HCT116 (cell line): ENCODE measurements around the gene PTGER1.

Source experiments
- ATF3 ChIP-seq: IDR thresholded peaks from 2 replicates; pipeline ENCODE4 v1.6.1; 2012
- ELF1 ChIP-seq: IDR thresholded peaks from 2 replicates; pipeline ENCODE4 v1.6.1; 2012; ENCODE audit warnings: low read depth, borderline replicate concordance
- EZH2 ChIP-seq: fragments of 200-600 bp; sonication (generic); IDR thresholded peaks from 2 replicates; pipeline ENCODE4 v1.6.1; 2017; ENCODE audit warnings: antibody characterized with exemption, mixed run types
- EZH2phosphoT487 ChIP-seq: fragments of 200-600 bp; IDR thresholded peaks from 2 replicates; pipeline ENCODE4 v1.6.1; 2018; ENCODE audit warnings: antibody characterized with exemption, borderline replicate concordance
- FOSL1 ChIP-seq: IDR thresholded peaks from 2 replicates; pipeline ENCODE4 v1.6.1; 2012; ENCODE audit warnings: low read depth
- JUND ChIP-seq: IDR thresholded peaks from 2 replicates; pipeline ENCODE4 v1.6.1; 2012
- POLR2A ChIP-seq: IDR thresholded peaks from 2 replicates; pipeline ENCODE4 v1.7.0; 2011; ENCODE audit warnings: borderline replicate concordance; ENCODE audit not compliant: insufficient read depth, insufficient read length; ENCODE audit errors: extremely low read depth
- POLR2AphosphoS5 ChIP-seq: IDR thresholded peaks from 2 replicates; pipeline ENCODE4 v1.6.1; 2011; ENCODE audit warnings: mild to moderate bottlenecking, low read depth, low read length, moderate library complexity
- RAD21 ChIP-seq: IDR thresholded peaks from 2 replicates; pipeline ENCODE4 v1.6.1; 2012; ENCODE audit warnings: low read depth, mild to moderate bottlenecking
- REST ChIP-seq: IDR thresholded peaks from 2 replicates; pipeline ENCODE4 v1.6.1; 2012; ENCODE audit warnings: low read depth
- SP1 ChIP-seq: IDR thresholded peaks from 2 replicates; pipeline ENCODE4 v1.6.1; 2012; ENCODE audit warnings: low read depth
- YY1 ChIP-seq: IDR thresholded peaks from 2 replicates; pipeline ENCODE4 v1.6.1; 2011; ENCODE audit warnings: low read length, low read depth, moderate library complexity, mild to moderate bottlenecking; ENCODE audit not compliant: insufficient replicate concordance; ENCODE audit errors: extremely low read depth
- ZBTB33 ChIP-seq: IDR thresholded peaks from 2 replicates; pipeline ENCODE4 v1.6.1; 2011; ENCODE audit warnings: mild to moderate bottlenecking, low read length, moderate library complexity; ENCODE audit not compliant: insufficient replicate concordance; ENCODE audit errors: extremely low read depth
- TF ChIP-seq, protein P1 (sequence below), 3 experiments: fragments of 200-600 bp in 1 of 3; sonication (generic) in 1 of 3; IDR thresholded peaks in 2 of 3; conservative IDR thresholded peaks in 1 of 3; 2 replicates each; pipeline ENCODE4 v1.5.1; 2012 to 2017; ENCODE audit warnings: low read depth in 2 of 3, low read length in 2 of 3, antibody characterized with exemption in 1 of 3, borderline replicate concordance in 1 of 3, control low read depth in 1 of 3, mild to moderate bottlenecking in 1 of 3, mixed read lengths in 1 of 3, mixed run types in 1 of 3, moderate library complexity in 1 of 3; ENCODE audit not compliant: insufficient read depth in 1 of 3

DNA sequence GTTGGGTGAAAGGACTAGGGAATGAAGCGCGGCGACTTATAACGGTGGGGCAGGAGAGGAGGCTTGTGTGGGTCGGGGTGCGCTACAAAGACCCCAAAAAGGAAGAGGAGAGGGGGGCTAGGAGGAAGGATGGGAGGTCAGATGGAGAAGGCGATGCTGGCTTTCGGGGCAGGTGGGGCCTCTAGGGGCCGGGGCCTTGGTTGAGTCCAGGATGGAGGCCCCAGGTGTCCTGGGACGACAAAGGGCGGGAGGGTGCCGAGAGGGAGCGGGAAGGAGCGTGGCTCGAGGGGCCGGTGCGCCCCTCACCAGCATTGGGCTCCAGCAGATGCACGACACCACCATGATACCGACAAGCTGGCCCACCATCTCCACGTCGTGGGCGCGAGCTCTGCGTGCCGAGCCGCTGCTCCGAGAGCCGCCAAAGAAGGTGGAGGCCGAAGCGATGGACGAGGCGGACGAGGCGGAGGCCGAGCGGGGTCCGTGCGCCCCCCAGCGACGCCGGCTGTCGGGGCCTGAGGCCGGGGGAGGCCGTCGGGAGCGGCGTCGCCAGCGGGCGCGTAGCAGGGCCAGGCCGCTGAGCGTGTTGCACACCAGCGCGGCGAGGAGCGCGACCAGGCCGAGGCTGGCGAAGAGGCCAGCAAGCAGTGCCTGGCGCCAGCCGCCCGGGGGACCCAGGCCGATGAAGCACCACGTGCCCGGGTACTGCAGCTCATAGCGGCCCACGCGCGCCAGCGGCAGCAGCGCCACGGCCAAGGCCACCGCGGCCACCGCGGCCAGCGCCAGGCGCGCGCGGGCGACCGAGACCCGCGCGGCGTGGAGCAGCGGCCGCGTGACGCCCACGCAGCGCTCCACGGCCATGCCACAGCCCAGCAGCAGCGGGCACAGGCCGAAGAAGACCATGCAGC is 1.8 kb downstream of the PTGER1 start:
- TF ChIP-seq POLR2A (no peak), EZH2phosphoT487 (no peak), ATF3 (no peak), REST (no peak), RAD21 (no peak), EZH2 (no peak), ZBTB33 (no peak), POLR2AphosphoS5 (0 out of 2 replicates have a peak, but pooled peaks have one; percentile 9), YY1 (no peak), JUND (no peak), FOSL1 (no peak), SP1 (no peak), ELF1 (no peak)
- TF ChIP-seq, protein P1, sequence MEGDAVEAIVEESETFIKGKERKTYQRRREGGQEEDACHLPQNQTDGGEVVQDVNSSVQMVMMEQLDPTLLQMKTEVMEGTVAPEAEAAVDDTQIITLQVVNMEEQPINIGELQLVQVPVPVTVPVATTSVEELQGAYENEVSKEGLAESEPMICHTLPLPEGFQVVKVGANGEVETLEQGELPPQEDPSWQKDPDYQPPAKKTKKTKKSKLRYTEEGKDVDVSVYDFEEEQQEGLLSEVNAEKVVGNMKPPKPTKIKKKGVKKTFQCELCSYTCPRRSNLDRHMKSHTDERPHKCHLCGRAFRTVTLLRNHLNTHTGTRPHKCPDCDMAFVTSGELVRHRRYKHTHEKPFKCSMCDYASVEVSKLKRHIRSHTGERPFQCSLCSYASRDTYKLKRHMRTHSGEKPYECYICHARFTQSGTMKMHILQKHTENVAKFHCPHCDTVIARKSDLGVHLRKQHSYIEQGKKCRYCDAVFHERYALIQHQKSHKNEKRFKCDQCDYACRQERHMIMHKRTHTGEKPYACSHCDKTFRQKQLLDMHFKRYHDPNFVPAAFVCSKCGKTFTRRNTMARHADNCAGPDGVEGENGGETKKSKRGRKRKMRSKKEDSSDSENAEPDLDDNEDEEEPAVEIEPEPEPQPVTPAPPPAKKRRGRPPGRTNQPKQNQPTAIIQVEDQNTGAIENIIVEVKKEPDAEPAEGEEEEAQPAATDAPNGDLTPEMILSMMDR (IDR thresholded peaks at IDR 0.05 in 2 of 3, conservative IDR thresholded peaks at IDR 0.05 in 1 of 3; ENCODE audit: borderline replicate concordance in 1 of 3, insufficient read depth in 1 of 3, low read depth in 2 of 3, low read length in 2 of 3) = no peak
